H1 (cell line): ENCODE results near the gene PMS1. TPM values are rescaled to one million over a fixed set of nuclear protein-coding genes. Genes with fewer than 3 reads are reported as not detected.

Source experiments
- CTCF ChIA-PET: fragments of 300-600 bp; sonication (Branson Sonifier 250); formaldehyde crosslinking; loops from one replicate; lab custom pipeline; 2021; ENCODE audit not compliant: partially characterized antibody; lab: Charles Lee
- POLR2A ChIA-PET: fragments of 300-600 bp; sonication (Branson Sonifier 250); formaldehyde crosslinking; loops from one replicate; lab custom pipeline; 2021; ENCODE audit warnings: inconsistent platforms; ENCODE audit not compliant: partially characterized antibody; lab: Charles Lee
- DNase-seq, 2 experiments: peaks; one replicate each; pipeline versions ENCODE4 v3.0.0 to v3.0.0-alpha.2; 2010 to 2022; ENCODE audit warnings: low spot score in 2 of 2, low read depth in 1 of 2, mixed read lengths in 1 of 2
- FAIRE-seq: peaks from 2 replicates; lab custom pipeline; 2011; peaks lifted over from hg19 to GRCh38; lab: Jason Lieb, UNC
- H2AFZ ChIP-seq: 2 replicates; pipeline ENCODE4 v1.8.1; 2012; ENCODE audit warnings: low read length, inconsistent platforms
- H2AK5ac ChIP-seq: 2 replicates; pipeline ENCODE4 v1.6.1; 2013; ENCODE audit warnings: low read depth, low read length
- H2BK120ac ChIP-seq: replicated peaks from 2 replicates; pipeline ENCODE3; 2013; ENCODE audit warnings: low read depth, low read length, inconsistent platforms
- H2BK12ac ChIP-seq: 2 replicates; pipeline ENCODE4 v1.6.1; 2013; ENCODE audit warnings: low read depth, low read length
- H2BK15ac ChIP-seq: 2 replicates; pipeline ENCODE4 v1.6.1; 2013; ENCODE audit warnings: low read length
- H2BK20ac ChIP-seq: 2 replicates; pipeline ENCODE4 v1.6.1; 2013; ENCODE audit warnings: low read length
- H2BK5ac ChIP-seq: 2 replicates; pipeline ENCODE4 v1.6.1; 2013; ENCODE audit warnings: low read depth, low read length
- H3K14ac ChIP-seq: 2 replicates; pipeline ENCODE4 v1.6.1; 2013; ENCODE audit warnings: inconsistent platforms; ENCODE audit not compliant: insufficient read length
- H3K18ac ChIP-seq: 2 replicates; pipeline ENCODE4 v1.6.1; 2013; ENCODE audit warnings: low read length; ENCODE audit errors: extremely low read depth
- H3K23ac ChIP-seq: 2 replicates; pipeline ENCODE4 v1.6.1; 2013; ENCODE audit warnings: inconsistent platforms; ENCODE audit not compliant: insufficient read length
- H3K23me2 ChIP-seq: 2 replicates; pipeline ENCODE4 v1.6.1; 2013; ENCODE audit warnings: low read depth, low read length
- H3K27ac ChIP-seq: 2 replicates; pipeline ENCODE4 v1.6.1; 2011; ENCODE audit warnings: low read depth, low read length, inconsistent platforms
- H3K27me3 ChIP-seq, 4 experiments: replicated peaks in 1 of 4; 1 replicate in 1 of 4; 2 replicates in 3 of 4; pipeline versions ENCODE4 v1.6.1 to v1.8.1; 2011 to 2013; ENCODE audit warnings: low read length in 3 of 4, mild to moderate bottlenecking in 3 of 4, inconsistent platforms in 2 of 4, mixed read lengths in 2 of 4, moderate library complexity in 1 of 4; ENCODE audit not compliant: control insufficient read depth in 3 of 4, insufficient read depth in 3 of 4; ENCODE audit errors: extremely low read depth in 1 of 4
- H3K36me3 ChIP-seq, 4 experiments: 2 replicates each; pipeline versions ENCODE4 v1.6.1 to v1.8.1; 2011 to 2013; ENCODE audit warnings: mild to moderate bottlenecking in 4 of 4, low read length in 3 of 4, moderate library complexity in 2 of 4, control low read depth in 1 of 4, inconsistent platforms in 1 of 4; ENCODE audit not compliant: insufficient read depth in 4 of 4, control insufficient read depth in 2 of 4
- H3K4ac ChIP-seq: replicated peaks from 2 replicates; pipeline ENCODE3; 2013; ENCODE audit warnings: low read length, low read depth, mixed read lengths, inconsistent platforms; ENCODE audit not compliant: insufficient read length
- H3K4me1 ChIP-seq, 4 experiments: replicated peaks in 1 of 4; 1 replicate in 1 of 4; 2 replicates in 3 of 4; pipeline versions ENCODE4 v1.6.1 to v1.8.1; 2011 to 2013; ENCODE audit warnings: low read length in 3 of 4, inconsistent platforms in 2 of 4, mixed read lengths in 1 of 4; ENCODE audit not compliant: insufficient read depth in 4 of 4, control insufficient read depth in 3 of 4
- H3K4me2 ChIP-seq, 2 experiments: 2 replicates each; pipeline versions ENCODE4 v1.6.1 to v1.8.1; 2011 to 2013; ENCODE audit warnings: low read depth in 2 of 2, low read length in 2 of 2, control low read depth in 1 of 2, inconsistent platforms in 1 of 2, mild to moderate bottlenecking in 1 of 2; ENCODE audit not compliant: insufficient read depth in 1 of 2
- H3K4me3 ChIP-seq, 4 experiments: fragments of 200-600, 300-600 bp in 1 of 4; sonication (generic), shearing (Covaris generic), sonication (Bioruptor Twin) in 1 of 4; 2 replicates each; pipeline versions ENCODE4 v1.5.1 to v1.8.1; 2011 to 2016; ENCODE audit warnings: low read length in 4 of 4, low read depth in 3 of 4, control low read depth in 2 of 4, inconsistent platforms in 2 of 4, mild to moderate bottlenecking in 2 of 4, mixed read lengths in 1 of 4, moderate library complexity in 1 of 4; ENCODE audit not compliant: insufficient read depth in 2 of 4; ENCODE audit errors: extremely low read depth in 1 of 4
- H3K56ac ChIP-seq: replicated peaks from 2 replicates; pipeline ENCODE3; 2013; ENCODE audit warnings: low read depth, mild to moderate bottlenecking, mixed read lengths, low read length, inconsistent platforms; ENCODE audit not compliant: insufficient read length
- H3K79me1 ChIP-seq: 2 replicates; pipeline ENCODE4 v1.6.1; 2013; ENCODE audit warnings: low read depth, low read length, control low read depth
- H3K79me2 ChIP-seq, 2 experiments: 2 replicates each; pipeline versions ENCODE4 v1.6.1 to v1.8.1; 2012 to 2013; ENCODE audit warnings: low read length in 2 of 2, mild to moderate bottlenecking in 2 of 2, inconsistent platforms in 1 of 2; ENCODE audit not compliant: insufficient read depth in 2 of 2, control insufficient read depth in 1 of 2
- H3K9ac ChIP-seq, 4 experiments: replicated peaks in 1 of 4; 1 replicate in 1 of 4; 2 replicates in 3 of 4; pipeline versions ENCODE4 v1.6.1 to v1.8.1; 2011 to 2013; ENCODE audit warnings: low read depth in 3 of 4, low read length in 3 of 4, control low read depth in 2 of 4, mild to moderate bottlenecking in 2 of 4, moderate library complexity in 2 of 4, inconsistent platforms in 1 of 4; ENCODE audit errors: extremely low read depth in 1 of 4
- H3K9me3 ChIP-seq, 2 experiments: 2 replicates each; pipeline versions ENCODE4 v1.6.1 to v1.8.1; 2012 to 2013; ENCODE audit warnings: mild to moderate bottlenecking in 2 of 2, moderate library complexity in 2 of 2, control low read depth in 1 of 2, inconsistent platforms in 1 of 2, low read depth in 1 of 2, low read length in 1 of 2, mixed read lengths in 1 of 2; ENCODE audit not compliant: insufficient read depth in 2 of 2
- H4K20me1 ChIP-seq, 2 experiments: replicated peaks in 1 of 2; 2 replicates each; pipeline versions ENCODE3 to v1.8.1; 2011 to 2013; ENCODE audit warnings: inconsistent platforms in 2 of 2, low read length in 2 of 2, mild to moderate bottlenecking in 1 of 2; ENCODE audit not compliant: insufficient read depth in 2 of 2, control insufficient read depth in 1 of 2
- H4K5ac ChIP-seq: 2 replicates; pipeline ENCODE4 v1.6.1; 2013; ENCODE audit warnings: low read length, low read depth, mixed read lengths, inconsistent platforms; ENCODE audit not compliant: insufficient read length
- H4K8ac ChIP-seq: 2 replicates; pipeline ENCODE4 v1.8.0; 2013; ENCODE audit warnings: mild to moderate bottlenecking, moderate library complexity, low read length, inconsistent platforms; ENCODE audit not compliant: insufficient read depth; ENCODE audit errors: extremely low read depth
- H4K91ac ChIP-seq: replicated peaks from 2 replicates; pipeline ENCODE3; 2013; ENCODE audit warnings: low read length, mixed read lengths, inconsistent platforms; ENCODE audit not compliant: insufficient read length
- BRCA1 ChIP-seq: IDR thresholded peaks from 2 replicates; pipeline ENCODE4 v1.6.1; 2012; ENCODE audit warnings: low read depth, low read length, improper control_type of control experiment
- EGR1 ChIP-seq: IDR thresholded peaks from 2 replicates; pipeline ENCODE4 v1.6.1; 2011; ENCODE audit warnings: low read depth, low read length, borderline replicate concordance
- EP300 ChIP-seq, 2 experiments: IDR thresholded peaks; 1 replicate in 1 of 2; 2 replicates in 1 of 2; pipeline ENCODE4 v1.6.1; 2011 to 2012; ENCODE audit warnings: low read depth in 2 of 2, low read length in 2 of 2, mild to moderate bottlenecking in 2 of 2, borderline replicate concordance in 1 of 2, inconsistent platforms in 1 of 2, moderate library complexity in 1 of 2
- MAFK ChIP-seq: IDR thresholded peaks from 2 replicates; pipeline ENCODE4 v1.6.1; 2012; ENCODE audit warnings: low read depth, mild to moderate bottlenecking, improper control_type of control experiment, low read length
- NANOG ChIP-seq: IDR thresholded peaks from 2 replicates; pipeline ENCODE4 v1.6.1; 2011; ENCODE audit warnings: low read length, low read depth, mild to moderate bottlenecking, inconsistent platforms; ENCODE audit not compliant: insufficient read depth, poor library complexity, severe bottlenecking
- NRF1 ChIP-seq: IDR thresholded peaks from 2 replicates; pipeline ENCODE4 v1.6.1; 2011; ENCODE audit warnings: mild to moderate bottlenecking, low read depth, low read length, improper control_type of control experiment
- PHF8 ChIP-seq: fragments of 200-600 bp; sonication (generic); conservative IDR thresholded peaks from 2 replicates; pipeline ENCODE4 v1.7.1; 2012; ENCODE audit warnings: low read depth, mild to moderate bottlenecking, inconsistent platforms, low read length, moderate library complexity
- POLR2AphosphoS5 ChIP-seq: IDR thresholded peaks from 2 replicates; pipeline ENCODE4 v1.6.1; 2011; ENCODE audit warnings: low read depth, low read length
- RFX5 ChIP-seq: IDR thresholded peaks from 2 replicates; pipeline ENCODE4 v1.6.1; 2011; ENCODE audit warnings: low read depth, low read length, improper control_type of control experiment, borderline replicate concordance
- SIX5 ChIP-seq: IDR thresholded peaks from 2 replicates; pipeline ENCODE4 v1.6.1; 2011; ENCODE audit warnings: mild to moderate bottlenecking, low read depth, low read length
- SUZ12 ChIP-seq: fragments of 200-600 bp; sonication (generic); IDR thresholded peaks from 2 replicates; pipeline ENCODE4 v1.6.1; 2012; ENCODE audit warnings: mild to moderate bottlenecking, inconsistent platforms, low read length, moderate library complexity, mixed read lengths
- YY1 ChIP-seq: IDR thresholded peaks from 2 replicates; pipeline ENCODE4 v1.6.1; 2011; ENCODE audit warnings: low read depth, mild to moderate bottlenecking, low read length
- WGBS, 2 experiments: shearing (Covaris generic) in 1 of 2; methylation state at CpG; one replicate each; pipeline versions ENCODE4 v1.1.6 to v1.1.7; 2013 to 2015; ENCODE audit warnings: low lambda C conversion rate in 2 of 2, mixed read lengths in 2 of 2, inconsistent platforms in 1 of 2, low coverage in 1 of 2, missing lambda C conversion rate in 1 of 2; ENCODE audit not compliant: insufficient replicate concordance in 2 of 2, insufficient coverage in 1 of 2, insufficient read length in 1 of 2; ENCODE audit errors: extremely low coverage in 1 of 2, missing lambda C conversion rate in 1 of 2; 5-methylcytosine and 5-hydroxymethylcytosine counted together
- polyA plus RNA-seq, 7 experiments: library from polyadenylated mRNA; depleted of rRNA in 3 of 7; stranded (reverse) in 5 of 7; unstranded in 2 of 7; fragments of >200 nt in 5 of 7; fragments of 200-250 nt in 2 of 7; gene quantifications; 1 replicate in 5 of 7; 2 replicates in 1 of 7; 4 replicates in 1 of 7; pipeline versions ENCODE4 v1.2.1 to v1.2.3, GENCODE V29; 2011 to 2013; ENCODE audit warnings: missing spikeins in 2 of 7, mixed read lengths in 2 of 7
- total RNA-seq: library from RNA; stranded (reverse); fragmentation: NEBNext Ultra II Directional; extraction: Animal tissue kit (Norgen Biotek cat#: 25700); gene quantifications from 2 replicates; pipeline ENCODE4 v1.2.1, GENCODE V29; 2021
- TF ChIP-seq, protein P1 (sequence below): IDR thresholded peaks from 2 replicates; pipeline ENCODE4 v1.6.1; 2012; ENCODE audit warnings: inconsistent platforms

The PMS1 gene
- total and polyA plus RNA-seq, 2 of the 8 experiments (the other 6 are each of a cell fraction or from before 2014, with no cell fraction given): 13.1 to 59.7 TPM

DNA sequence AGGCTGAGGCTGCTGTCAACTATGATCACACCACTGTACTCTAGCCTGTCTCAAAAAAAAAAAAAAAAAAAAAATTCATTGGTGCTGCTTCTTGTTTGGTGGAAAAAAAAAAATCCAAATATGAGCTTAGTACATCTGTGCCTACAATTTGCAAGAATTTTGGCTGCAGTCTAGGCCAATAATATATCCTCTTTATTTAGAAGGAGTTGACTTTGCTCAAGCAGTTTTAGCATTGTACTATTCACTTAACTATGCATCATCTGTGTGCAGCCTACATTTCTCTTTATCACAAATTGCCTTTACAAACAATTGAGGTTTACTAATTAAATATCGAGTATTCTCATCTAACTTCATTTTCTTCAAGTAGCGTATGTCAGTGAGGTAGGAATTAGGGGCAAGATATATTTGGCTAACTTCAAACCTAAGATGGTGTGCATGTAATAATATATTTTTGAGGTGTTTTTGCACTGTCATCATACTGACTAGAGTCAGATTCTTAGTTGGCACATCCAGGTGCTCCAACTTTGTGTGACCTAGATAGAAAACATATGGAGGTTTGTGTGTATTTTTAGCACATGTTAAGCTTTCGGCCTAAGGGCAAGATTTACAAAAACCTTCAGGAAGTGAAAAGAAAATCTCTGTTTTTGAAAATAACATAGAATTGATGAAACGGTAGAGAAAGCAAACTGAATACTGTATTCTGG lies 51.8 kb downstream of the PMS1 start:
- no peak overlapping the region for H2AK5ac ChIP-seq
- 93% methylated on average over 4 of the region's 4 CpGs; no CpG with 5 or more reads in 1 of the 2 experiments for WGBS, 2 experiments
- H3K56ac ChIP-seq: no peak overlapping the region
- no peaks in the 10 kb centered on the region for H3K4me1 ChIP-seq
- no peaks in the 10 kb centered on the region for H3K9me3 ChIP-seq
- DNase-seq (no peak), FAIRE-seq (no peak)
- H3K27me3 ChIP-seq: no peaks in the 10 kb centered on the region
- H2BK15ac ChIP-seq: no peak overlapping the region
- H3K4me2 ChIP-seq: no peak overlapping the region
- H2BK12ac ChIP-seq: no peak overlapping the region
- no peak overlapping the region for H3K18ac ChIP-seq
- H2BK20ac ChIP-seq: no peak overlapping the region
- ChIA-PET CTCF (interaction anchor here (1.8 kb wide), 1 partner anchor 11 kb away, joined by 5 read pairs; no protein-coding TSS in a partner anchor), POLR2A (interaction anchor here (1.0 kb wide), 1 partner anchor 55 kb away, joined by 3 read pairs; no protein-coding TSS in a partner anchor)
- H2BK120ac ChIP-seq: no peak overlapping the region
- peaks cover 0 to 7% (median 0%) of the 10 kb centered on the region in 4 experiments; a peak in 1 of 8 replicates for H3K36me3 ChIP-seq
- no peak overlapping the region for H4K91ac ChIP-seq
- H2BK5ac ChIP-seq: no peak overlapping the region
- H3K79me2 ChIP-seq: peaks cover 0 to 3% of the 10 kb centered on the region in 2 experiments; a peak in 1 of 4 replicates
- no peak overlapping the region for H3K9ac ChIP-seq
- no peak overlapping the region for H4K8ac ChIP-seq
- H3K27ac ChIP-seq: no peak overlapping the region
- no peak overlapping the region for H3K4me3 ChIP-seq
- no peaks in the 10 kb centered on the region for H4K20me1 ChIP-seq
- no peak overlapping the region for H3K23ac ChIP-seq
- H3K23me2 ChIP-seq: no peaks in the 10 kb centered on the region
- H2AFZ ChIP-seq: no peak overlapping the region
- no peaks in the 10 kb centered on the region for H3K79me1 ChIP-seq
- no peak overlapping the region for H3K4ac ChIP-seq
- no peak overlapping the region for H4K5ac ChIP-seq
- H3K14ac ChIP-seq: no peak overlapping the region
- no peak for TF ChIP-seq EGR1
- TF ChIP-seq EP300 (IDR thresholded peaks at IDR 0.05; ENCODE audit: borderline replicate concordance in 1 of 2, low read depth in 2 of 2, low read length in 2 of 2): no peak
- TF ChIP-seq YY1: no peak
- TF ChIP-seq RFX5: no peak
- TF ChIP-seq BRCA1: no peak
- TF ChIP-seq SUZ12: no peak
- no peak for TF ChIP-seq SIX5
- TF ChIP-seq NRF1: no peak
- TF ChIP-seq POLR2AphosphoS5: no peak
- no peak for TF ChIP-seq MAFK
- no peak for TF ChIP-seq PHF8
- TF ChIP-seq, protein P1, sequence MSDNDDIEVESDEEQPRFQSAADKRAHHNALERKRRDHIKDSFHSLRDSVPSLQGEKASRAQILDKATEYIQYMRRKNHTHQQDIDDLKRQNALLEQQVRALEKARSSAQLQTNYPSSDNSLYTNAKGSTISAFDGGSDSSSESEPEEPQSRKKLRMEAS: no peak
- no peak for TF ChIP-seq NANOG
